GM18517 (cell line): ENCODE results near the gene HEPACAM.
A peak's percentile ranks its signal among the peaks of the same experiment; 100 is the strongest.

Experiments
- ATAC-seq: cut with Tn5 transposase; IDR thresholded peaks from one replicate; pipeline ENCODE4 v1.9.1; 2021; ENCODE audit warnings: mild to moderate bottlenecking, moderate library complexity; ENCODE audit not compliant: unreplicated experiment

Gene HEPACAM

DNA sequence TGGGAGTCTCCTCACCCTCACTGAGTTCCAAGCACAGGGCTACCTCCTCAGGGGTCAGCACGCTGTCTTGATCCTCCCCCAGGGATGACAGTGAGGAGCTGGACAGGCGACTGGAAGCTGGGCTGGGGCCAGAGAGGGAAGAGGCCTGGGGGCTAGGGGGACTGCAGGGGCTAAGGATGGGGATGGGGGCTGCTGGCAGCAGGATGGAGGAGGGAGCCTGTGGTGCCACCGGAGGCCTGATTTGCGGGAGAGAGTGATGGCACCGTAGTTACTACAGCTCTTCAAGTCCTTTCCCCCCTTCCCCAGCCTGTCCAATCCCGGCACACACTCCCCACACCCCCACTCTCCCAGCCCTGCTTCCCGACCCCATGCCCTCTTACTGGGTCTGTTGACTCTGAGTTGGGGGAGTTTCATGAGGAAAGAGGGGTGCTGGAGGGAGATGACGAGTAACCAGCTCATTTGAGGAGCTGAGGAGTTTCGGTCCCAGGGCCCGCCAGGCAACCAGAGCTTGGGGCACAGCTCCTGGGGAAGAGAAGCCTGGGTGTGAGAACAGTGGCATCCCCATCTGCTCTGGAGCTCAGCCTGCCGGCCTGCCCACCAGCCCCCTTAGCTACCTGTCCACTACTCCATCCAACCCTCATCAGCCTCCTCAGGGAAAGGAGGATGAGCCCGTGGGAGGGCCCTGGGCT is 48.7 kb downstream of the HEPACAM start:
- no peak for ATAC-seq

DNA sequence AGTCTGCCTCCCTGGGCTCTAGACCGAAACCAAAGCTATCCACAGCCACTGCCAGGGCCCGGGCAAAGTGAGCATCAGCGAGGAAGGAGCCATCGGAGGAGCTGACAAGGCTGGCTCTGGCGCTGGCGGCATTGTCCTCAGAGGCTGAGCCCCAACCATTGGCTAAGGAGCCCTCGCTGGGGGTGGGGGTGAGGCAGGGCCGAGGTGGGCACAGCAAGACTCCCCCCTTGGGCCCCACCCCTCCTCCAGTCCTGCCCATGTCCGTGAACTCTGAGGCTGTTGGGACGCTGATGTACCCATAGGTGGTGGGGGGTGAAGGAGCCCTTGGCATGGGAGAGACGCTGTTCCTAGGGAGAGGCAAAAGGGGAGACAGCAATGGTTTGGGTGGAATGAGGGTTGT is 49.4 kb downstream of the HEPACAM start:
- ATAC-seq, result no peak

- no peak for ATAC-seq
Observed at GRCh38 chr11:124884869-124885479, 50.9 kb downstream of the HEPACAM start.

DNA sequence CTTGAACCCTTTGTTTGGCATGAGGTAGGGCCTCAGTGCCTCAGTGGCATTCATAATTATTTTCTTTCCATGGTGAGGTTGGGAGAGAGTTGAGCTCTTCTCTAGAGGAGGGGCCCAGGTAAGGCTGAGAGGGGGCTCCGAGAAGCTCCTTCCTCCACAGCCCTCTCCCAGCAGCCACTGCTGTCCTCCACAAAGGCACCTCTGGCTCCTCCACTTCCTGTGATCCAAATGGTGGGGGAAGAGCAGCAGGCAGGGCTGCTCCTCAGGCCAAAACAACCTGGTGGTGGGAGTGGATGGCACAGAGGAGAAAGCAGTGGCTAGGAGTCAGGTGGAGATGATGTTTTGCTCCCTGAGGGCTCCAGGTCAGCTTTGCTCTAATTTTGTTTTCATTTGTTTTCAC is 51.5 kb downstream of the HEPACAM start:
- ATAC-seq, result no peak

DNA sequence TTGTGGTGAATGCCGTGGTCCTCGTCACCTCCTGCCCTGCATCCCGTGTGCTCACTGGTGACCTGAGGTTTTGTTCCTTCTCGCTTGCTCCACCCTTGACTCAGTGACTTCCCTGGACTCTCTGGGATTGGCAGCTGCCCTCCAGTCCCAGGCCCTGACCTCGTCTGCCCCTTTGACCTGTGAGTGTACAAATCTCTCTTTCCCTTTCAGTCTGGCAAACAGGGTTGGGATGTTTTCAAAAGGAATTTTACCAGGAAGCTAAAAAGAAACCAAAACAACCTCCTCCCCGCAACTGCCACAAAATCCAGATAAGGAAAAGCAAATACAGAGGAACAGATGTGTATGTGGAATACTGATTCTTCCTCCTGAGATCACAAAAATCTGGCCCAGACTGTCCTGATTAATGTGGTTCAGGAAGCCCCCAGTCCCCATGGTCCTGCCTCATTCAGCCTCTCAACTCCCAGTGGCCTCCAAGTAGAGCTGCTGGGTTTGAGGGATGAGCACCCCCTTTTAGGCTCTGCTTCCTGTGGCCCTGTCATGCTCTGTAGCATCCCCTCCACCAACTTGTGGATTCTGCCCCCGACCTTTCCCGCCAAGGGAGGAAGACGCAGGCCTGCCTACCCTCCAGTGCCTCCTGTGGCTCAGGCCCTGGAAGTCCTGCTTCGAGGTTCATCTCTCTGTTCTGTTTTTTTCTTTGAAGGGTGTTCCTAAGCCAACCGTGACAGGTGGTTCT is 53.3 kb downstream of the HEPACAM start:
- ATAC-seq, result no peak

DNA sequence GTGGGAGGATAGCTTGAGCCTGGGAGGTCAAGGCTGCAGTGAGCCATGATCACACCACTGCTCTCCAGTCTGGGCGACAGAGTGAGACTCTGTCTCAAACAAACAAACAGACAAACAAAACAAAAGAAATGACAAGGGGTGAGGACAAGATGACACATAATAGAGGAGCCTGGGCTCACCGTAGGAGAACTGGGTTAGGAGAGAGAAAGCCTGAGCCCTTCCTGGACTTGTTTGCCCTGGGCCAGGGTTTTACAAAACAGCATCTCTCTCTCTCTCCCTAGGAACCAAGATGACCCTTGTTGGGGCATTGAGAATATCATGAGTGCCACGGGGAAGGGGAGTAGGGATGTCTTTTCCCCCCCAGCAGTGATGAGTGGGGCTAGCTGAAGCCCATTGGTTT is 54.9 kb downstream of the HEPACAM start:
- ATAC-seq, result no peak

DNA sequence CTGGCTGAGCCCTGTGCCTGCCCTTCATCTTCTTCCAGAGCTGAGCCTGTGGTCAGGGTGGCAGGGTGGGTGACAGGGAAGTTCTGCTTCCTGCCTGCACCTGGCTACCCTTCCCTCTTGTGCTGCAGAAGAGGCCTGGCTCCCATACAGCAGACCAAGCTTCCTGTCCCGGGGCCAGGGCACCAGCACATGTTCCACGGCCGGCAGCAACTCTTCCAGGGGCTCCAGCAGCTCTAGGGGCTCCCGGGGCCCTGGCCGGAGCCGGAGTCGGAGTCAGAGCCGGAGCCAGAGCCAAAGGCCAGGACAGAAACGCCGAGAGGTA is 55.6 kb downstream of the HEPACAM start:
- no peak for ATAC-seq

- ATAC-seq, result no peak
Observed at GRCh38 chr11:124879493-124880289, 56.2 kb downstream of the HEPACAM start.

DNA sequence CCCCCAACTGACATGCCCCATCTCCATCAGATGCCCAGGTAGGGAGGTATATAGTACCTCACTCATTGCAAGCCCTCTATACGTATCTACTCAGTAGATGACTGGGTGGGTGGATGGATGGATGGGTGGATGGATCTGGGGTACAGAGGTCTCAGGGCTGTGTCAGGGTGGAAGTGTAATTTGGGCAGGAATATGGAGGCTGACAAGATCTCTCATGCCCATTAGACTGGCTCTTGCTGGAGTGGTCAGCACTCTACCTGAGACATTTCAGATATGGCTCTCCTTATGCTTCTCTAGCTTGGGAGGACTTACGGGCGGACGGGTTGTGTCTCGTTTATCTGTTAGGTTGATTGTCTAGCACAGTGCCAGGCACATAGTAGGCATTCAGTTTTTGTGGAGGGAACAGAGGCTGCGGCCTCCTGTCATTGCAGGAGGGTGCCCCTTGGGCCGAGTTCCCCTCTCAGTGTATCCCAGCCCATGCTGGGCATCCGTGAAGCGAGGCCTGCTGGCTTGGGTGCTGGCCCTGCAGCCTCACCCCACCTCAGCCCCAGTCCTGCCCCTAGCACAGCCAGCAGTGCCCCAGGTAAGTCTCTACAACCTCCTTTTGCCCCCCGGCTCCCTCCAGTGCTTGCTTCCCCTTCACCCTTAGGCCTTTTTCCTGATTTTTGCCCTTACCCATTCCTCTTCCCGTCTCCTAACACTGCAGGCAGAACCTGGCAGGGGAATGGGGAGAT is 56.9 kb downstream of the HEPACAM start:
- no peak for ATAC-seq

DNA sequence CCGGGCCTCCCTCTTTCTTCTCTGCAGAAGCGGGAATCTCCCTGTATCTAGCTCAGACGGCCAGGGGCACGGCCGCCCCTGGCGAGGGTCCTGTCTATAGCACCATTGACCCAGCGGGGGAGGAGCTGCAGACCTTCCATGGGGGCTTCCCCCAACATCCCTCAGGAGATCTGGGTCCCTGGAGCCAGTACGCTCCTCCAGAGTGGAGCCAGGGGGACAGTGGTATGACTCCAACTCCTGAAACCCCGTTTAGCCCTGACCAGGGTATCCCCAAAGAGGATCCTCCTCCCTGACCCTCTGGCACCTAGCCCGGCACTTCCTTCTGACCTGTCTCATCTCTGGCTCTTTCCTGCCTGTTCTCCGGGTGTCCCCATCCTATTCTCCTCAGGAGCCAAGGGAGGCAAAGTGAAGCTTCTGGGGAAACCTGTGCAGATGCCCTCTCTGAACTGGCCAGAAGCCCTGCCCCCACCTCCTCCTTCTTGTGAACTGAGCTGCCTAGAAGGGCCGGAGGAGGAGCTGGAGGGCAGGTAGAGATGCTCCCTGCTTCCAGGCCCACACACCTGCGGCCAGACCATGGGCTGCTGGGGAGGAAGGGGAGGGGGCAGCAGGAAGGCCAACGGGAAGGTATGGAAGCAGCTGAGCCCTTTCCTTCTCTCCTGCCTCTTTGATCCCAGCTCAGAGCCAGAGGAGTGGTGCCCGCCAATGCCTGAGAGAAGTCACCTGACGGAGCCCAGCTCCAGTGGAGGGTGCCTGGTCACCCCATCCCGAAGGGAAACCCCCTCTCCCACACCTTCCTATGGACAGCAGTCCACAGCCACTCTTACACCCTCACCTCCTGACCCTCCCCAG is 57.7 kb downstream of the HEPACAM start:
- ATAC-seq, result no peak

- ATAC-seq, result no peak
Observed at GRCh38 chr11:124877631-124877909, 58.3 kb downstream of the HEPACAM start.

DNA sequence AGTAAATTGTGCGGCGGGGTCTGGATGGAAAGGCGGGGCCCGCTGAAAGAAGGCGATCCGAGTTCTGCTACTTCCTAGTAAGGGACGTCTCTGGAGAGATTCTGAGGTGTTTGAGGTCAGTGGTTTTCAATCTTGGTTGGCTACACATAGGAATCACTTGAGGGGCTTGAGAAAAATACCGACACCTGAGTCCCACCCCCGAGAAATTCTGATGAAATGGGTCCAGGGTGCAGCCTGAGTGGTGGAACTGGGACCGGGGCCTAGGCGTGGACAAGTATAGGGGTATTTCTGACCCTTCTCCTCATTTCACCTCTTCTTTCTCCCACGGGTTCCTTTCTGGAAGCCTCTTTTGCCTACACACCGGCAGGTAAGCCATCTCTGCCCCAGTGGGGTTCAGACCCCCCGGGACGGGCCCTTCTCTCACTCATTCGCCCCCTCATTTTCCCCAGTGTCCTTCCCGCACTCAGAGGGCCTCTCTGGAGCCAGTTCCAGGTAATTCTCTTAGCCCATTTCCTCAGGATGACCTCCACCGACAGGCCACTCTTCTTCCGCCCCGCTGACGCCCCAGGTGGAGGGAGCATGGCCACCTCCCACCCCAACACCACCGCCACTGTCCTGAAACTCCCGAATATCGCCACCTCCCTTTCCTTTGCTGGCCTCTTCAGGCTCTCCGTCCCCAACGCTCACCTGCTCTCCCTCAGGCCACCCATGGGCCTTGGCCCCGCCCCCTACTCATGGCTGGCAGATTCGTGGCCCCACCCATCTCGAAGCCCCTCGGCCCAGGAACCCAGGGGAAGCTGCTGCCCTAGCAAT is 58.8 kb downstream of the HEPACAM start:
- no peak for ATAC-seq

DNA sequence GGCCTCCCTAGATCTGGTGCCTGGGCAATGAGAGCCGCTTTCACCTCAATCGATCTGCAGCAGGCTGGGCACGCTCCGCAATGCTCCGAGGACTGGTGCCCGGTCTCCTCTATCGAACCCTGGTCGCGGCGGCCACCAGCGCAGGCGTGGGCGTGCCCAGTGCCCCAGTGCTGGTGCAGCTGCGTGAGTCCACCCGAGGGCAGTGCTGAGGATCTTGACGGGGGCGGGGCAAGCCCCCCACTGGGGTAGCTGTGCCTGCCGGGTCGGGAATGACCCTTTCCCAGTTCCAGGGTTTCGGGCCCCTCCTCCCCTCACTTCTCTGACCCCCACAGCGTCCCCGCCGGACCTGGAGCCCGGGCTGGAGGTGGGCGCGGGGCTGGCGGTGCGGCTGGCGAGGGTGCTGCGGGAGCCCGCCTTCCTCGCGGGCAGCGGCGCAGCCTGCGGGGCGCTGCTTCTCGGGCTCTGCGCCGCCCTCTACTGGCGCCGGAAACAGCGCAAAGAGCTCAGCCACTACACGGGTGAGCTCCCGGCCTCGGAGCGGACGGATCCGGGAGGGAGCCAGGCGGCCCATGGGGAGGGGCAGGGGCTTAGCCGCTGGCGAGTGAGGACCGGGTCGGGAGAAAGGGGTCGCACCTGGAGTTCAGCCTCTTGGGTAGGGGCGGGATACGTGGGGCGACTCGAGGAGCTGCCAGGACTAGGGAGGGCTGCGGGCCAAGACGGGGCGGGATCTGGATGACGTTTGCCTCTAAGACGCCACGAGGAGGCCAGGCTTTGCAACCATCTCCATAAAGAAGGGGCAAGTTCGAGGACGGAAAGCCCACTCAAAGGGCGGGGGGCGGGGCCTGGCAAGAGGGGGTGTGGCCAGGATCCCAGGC is 59.7 kb downstream of the HEPACAM start:
- peak; percentile 85 for ATAC-seq

GRCh38 chr11:124875401-124875800 is 60.4 kb downstream of the HEPACAM start:
- no peak for ATAC-seq

GRCh38 chr11:124874571-124875255 is 61.1 kb downstream of the HEPACAM start:
- no peak for ATAC-seq

DNA sequence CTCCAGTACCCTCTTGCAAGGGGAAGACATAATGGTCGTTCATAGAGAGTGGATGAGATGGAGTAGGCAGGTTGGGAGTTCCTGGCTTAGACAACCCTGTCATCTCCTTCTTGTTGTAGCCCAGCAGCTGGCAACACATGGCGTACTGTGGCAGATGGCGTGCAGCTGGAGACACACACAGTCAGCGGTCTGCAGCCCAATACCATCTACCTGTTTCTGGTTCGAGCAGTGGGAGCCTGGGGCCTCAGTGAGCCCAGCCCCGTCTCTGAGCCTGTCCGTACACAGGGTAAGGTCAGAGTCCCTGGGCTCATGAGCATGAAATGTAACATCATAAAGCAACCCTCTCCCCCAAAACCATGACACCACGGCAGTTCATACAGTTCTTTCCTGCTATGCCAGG is 61.9 kb downstream of the HEPACAM start:
- ATAC-seq, result no peak

- ATAC-seq, result no peak
Observed at GRCh38 chr11:124872741-124873140, 63.1 kb downstream of the HEPACAM start.

GRCh38 chr11:124872280-124872679 is 63.6 kb downstream of the HEPACAM start:
- ATAC-seq, result no peak
